Measurements from ENCODE around the gene FASTK.

Gene FASTK

GRCh38 chr7:151062111-151062398 is 18.6 kb downstream of the FASTK start:
- peaks cover 36% of the 10 kb centered on the region for H3K4me1 ChIP-seq (ENCODE audit: insufficient read depth, low read length, severe bottlenecking)
- H3K79me2 ChIP-seq (ENCODE audit: insufficient read depth, low read length): no peaks in the 10 kb centered on the region; the same call in 1 of the 2 replicates
- H3K4me2 ChIP-seq (ENCODE audit: low read length): no peak overlapping the region
- no peaks in the 10 kb centered on the region for H4K20me1 ChIP-seq (ENCODE audit: insufficient read depth, low read length)
- TF ChIP-seq EZH2 (IDR thresholded peaks at IDR 0.05; ENCODE audit: borderline replicate concordance, low read length): no peak
- TF ChIP-seq CTCF (IDR thresholded peaks at IDR 0.05; ENCODE audit: low read length): no peak
- no peak overlapping the region for H3K27ac ChIP-seq (ENCODE audit: low read depth, low read length, poor library complexity, severe bottlenecking)
- H3K9ac ChIP-seq (ENCODE audit: low read length): no peak overlapping the region
- H3K4me3 ChIP-seq (ENCODE audit: low read depth, low read length, poor library complexity, severe bottlenecking): no peak overlapping the region
- H2AFZ ChIP-seq (ENCODE audit: low read length): no peak overlapping the region
- H3K36me3 ChIP-seq (ENCODE audit: insufficient read depth, low read length): peaks cover 29% of the 10 kb centered on the region
- H3K9me2 ChIP-seq (ENCODE audit: low read depth, low read length): no peaks in the 10 kb centered on the region
- no peaks in the 10 kb centered on the region for H3K27me3 ChIP-seq (ENCODE audit: insufficient read depth, low read length)
- 0 out of 2 replicates have a peak, but pooled peaks cover 7% of the 10 kb centered on the region for H3F3A ChIP-seq (ENCODE audit: insufficient read depth, low read length)
- H3K9me3 ChIP-seq (ENCODE audit: low read length): no peaks in the 10 kb centered on the region

- H3K9ac ChIP-seq (ENCODE audit: low read length): peak overlapping the region; percentile 25; the same call in 1 of the 2 replicates
- H3K27me3 ChIP-seq (ENCODE audit: insufficient read depth, low read length): no peaks in the 10 kb centered on the region
- H3K79me2 ChIP-seq (ENCODE audit: insufficient read depth, low read length): no peaks in the 10 kb centered on the region; the same call in 1 of the 2 replicates
- no peaks in the 10 kb centered on the region for H3K9me2 ChIP-seq (ENCODE audit: low read depth, low read length)
- no peak for TF ChIP-seq CTCF (IDR thresholded peaks at IDR 0.05; ENCODE audit: low read length)
- no peak for TF ChIP-seq EZH2 (IDR thresholded peaks at IDR 0.05; ENCODE audit: borderline replicate concordance, low read length)
- 0 out of 2 replicates have a peak, but pooled peaks cover 7% of the 10 kb centered on the region for H3F3A ChIP-seq (ENCODE audit: insufficient read depth, low read length)
- H3K9me3 ChIP-seq (ENCODE audit: low read length): no peaks in the 10 kb centered on the region
- no peaks in the 10 kb centered on the region for H4K20me1 ChIP-seq (ENCODE audit: insufficient read depth, low read length)
- H3K4me3 ChIP-seq (ENCODE audit: low read depth, low read length, poor library complexity, severe bottlenecking): peak overlapping the region; percentile 90
- H3K4me1 ChIP-seq (ENCODE audit: insufficient read depth, low read length, severe bottlenecking): peaks cover 41% of the 10 kb centered on the region
- H3K27ac ChIP-seq (ENCODE audit: low read depth, low read length, poor library complexity, severe bottlenecking): peak overlapping the region; percentile 62
- no peak overlapping the region for H2AFZ ChIP-seq (ENCODE audit: low read length)
- peak overlapping the region; percentile 85 for H3K4me2 ChIP-seq (ENCODE audit: low read length)
- peaks cover 23% of the 10 kb centered on the region for H3K36me3 ChIP-seq (ENCODE audit: insufficient read depth, low read length)
Measured at GRCh38 chr7:151061213-151062110, 19.1 kb downstream of the FASTK start.

- Histone ChIP-seq H3K27me3 (ENCODE audit: insufficient read depth, low read length) (no peaks in the 10 kb centered on the region), H3K4me1 (ENCODE audit: insufficient read depth, low read length, severe bottlenecking) (peaks cover 41% of the 10 kb centered on the region), H4K20me1 (ENCODE audit: insufficient read depth, low read length) (no peaks in the 10 kb centered on the region), H3K9ac (ENCODE audit: low read length) (peak overlapping the region; percentile 79), H3K27ac (ENCODE audit: low read depth, low read length, poor library complexity, severe bottlenecking) (peak overlapping the region; percentile 62), H3K4me3 (ENCODE audit: low read depth, low read length, poor library complexity, severe bottlenecking) (peak overlapping the region; percentile 90), H3K9me2 (ENCODE audit: low read depth, low read length) (no peaks in the 10 kb centered on the region), H3F3A (ENCODE audit: insufficient read depth, low read length) (0 out of 2 replicates have a peak, but pooled peaks cover 7% of the 10 kb centered on the region), H2AFZ (ENCODE audit: low read length) (no peak overlapping the region), H3K36me3 (ENCODE audit: insufficient read depth, low read length) (peaks cover 16% of the 10 kb centered on the region), H3K79me2 (ENCODE audit: insufficient read depth, low read length) (no peaks in the 10 kb centered on the region; the same call in 1 of the 2 replicates), H3K4me2 (ENCODE audit: low read length) (peak overlapping the region; percentile 85), H3K9me3 (ENCODE audit: low read length) (no peaks in the 10 kb centered on the region)
- peak; percentile 55 for TF ChIP-seq CTCF (IDR thresholded peaks at IDR 0.05; ENCODE audit: low read length)
- no peak for TF ChIP-seq EZH2 (IDR thresholded peaks at IDR 0.05; ENCODE audit: borderline replicate concordance, low read length)
Measured at GRCh38 chr7:151060416-151061212, 20.0 kb downstream of the FASTK start.

All from OCI-LY1 (cell line).